HG03442 (cell line): ENCODE measurements around the gene CNN3.

Source experiments
- ATAC-seq: cut with Tn5 transposase; IDR thresholded peaks from one replicate; pipeline ENCODE4 v1.9.1; 2021; ENCODE audit warnings: mild to moderate bottlenecking, moderate library complexity; ENCODE audit not compliant: unreplicated experiment

Gene CNN3

GRCh38 chr1:94892604-94893254 lies 34.2 kb downstream of the CNN3 start:
- ATAC-seq = no peak

GRCh38 chr1:94888201-94888600 lies 38.7 kb downstream of the CNN3 start:
- no peak for ATAC-seq

GRCh38 chr1:94887603-94888171 lies 39.2 kb downstream of the CNN3 start:
- ATAC-seq = no peak

GRCh38 chr1:94887106-94887505 lies 39.8 kb downstream of the CNN3 start:
- ATAC-seq = no peak

GRCh38 chr1:94886361-94886760 lies 40.5 kb downstream of the CNN3 start:
- no peak for ATAC-seq

- no peak for ATAC-seq
Measured at GRCh38 chr1:94884507-94884906, 42.4 kb downstream of the CNN3 start.

GRCh38 chr1:94884106-94884505 lies 42.8 kb downstream of the CNN3 start:
- ATAC-seq = no peak

- ATAC-seq = no peak
Measured at GRCh38 chr1:94883691-94884090, 43.2 kb downstream of the CNN3 start.

DNA sequence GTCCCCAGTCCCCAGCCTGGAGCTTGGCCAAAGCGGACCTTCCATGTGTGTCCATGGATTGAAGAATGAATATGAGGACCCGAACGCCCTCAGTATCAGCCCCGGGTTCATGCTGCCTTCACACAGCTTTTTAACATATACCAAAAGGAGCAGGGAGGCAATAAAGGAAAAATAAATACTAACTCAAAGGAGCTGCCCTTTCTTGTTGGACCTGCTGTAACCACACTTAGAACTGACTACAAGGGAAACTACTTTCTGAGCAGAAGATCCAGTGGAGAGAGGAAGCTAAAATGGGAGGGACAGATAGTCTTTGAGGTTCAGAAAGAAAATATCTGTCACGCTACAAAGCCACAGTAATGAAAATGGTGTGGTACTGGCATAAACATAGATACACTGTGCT lies 48.6 kb downstream of the CNN3 start:
- no peak for ATAC-seq

GRCh38 chr1:94876362-94876761 lies 50.5 kb downstream of the CNN3 start:
- ATAC-seq = no peak

DNA sequence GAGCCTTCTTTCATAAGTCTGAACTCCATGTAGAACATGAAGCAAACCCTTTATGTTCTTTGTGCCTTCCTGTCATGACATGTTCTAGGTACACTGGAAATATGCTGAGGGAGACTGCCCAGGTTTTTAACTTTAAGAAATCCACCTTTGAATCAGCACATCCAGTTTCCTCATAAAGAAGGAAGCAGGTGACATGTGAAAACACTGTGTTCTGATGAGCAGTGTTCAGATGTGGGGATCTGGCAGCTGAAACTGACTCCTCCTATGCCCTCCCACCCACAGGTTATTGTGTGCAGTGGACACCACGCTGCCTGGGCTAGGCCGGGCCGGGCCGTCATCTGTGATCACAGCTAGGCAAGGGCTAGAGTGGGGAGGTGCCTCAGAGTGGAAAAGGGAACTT lies 51.1 kb downstream of the CNN3 start:
- ATAC-seq = no peak

DNA sequence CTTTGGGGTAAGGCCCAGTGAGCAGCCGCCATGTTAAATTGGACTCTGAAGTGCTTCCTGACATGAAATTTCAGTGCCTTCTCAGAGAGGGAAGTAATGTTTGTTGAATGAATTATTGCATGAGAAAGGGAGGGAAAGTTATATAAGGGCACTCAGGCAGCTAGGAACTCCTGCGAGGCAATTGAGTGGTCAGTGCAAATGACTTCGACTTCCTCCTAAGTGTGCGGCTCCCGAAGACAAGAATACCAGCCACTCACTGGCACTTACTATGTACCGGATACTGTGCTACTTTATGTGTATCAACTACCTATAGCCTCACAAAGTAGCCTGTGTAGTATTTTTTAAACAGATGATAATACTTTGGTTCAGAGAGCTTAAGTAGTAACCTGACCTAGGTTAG lies 52.5 kb downstream of the CNN3 start:
- ATAC-seq = no peak

GRCh38 chr1:94873520-94874351 lies 53.2 kb downstream of the CNN3 start:
- peak; percentile 85 for ATAC-seq

DNA sequence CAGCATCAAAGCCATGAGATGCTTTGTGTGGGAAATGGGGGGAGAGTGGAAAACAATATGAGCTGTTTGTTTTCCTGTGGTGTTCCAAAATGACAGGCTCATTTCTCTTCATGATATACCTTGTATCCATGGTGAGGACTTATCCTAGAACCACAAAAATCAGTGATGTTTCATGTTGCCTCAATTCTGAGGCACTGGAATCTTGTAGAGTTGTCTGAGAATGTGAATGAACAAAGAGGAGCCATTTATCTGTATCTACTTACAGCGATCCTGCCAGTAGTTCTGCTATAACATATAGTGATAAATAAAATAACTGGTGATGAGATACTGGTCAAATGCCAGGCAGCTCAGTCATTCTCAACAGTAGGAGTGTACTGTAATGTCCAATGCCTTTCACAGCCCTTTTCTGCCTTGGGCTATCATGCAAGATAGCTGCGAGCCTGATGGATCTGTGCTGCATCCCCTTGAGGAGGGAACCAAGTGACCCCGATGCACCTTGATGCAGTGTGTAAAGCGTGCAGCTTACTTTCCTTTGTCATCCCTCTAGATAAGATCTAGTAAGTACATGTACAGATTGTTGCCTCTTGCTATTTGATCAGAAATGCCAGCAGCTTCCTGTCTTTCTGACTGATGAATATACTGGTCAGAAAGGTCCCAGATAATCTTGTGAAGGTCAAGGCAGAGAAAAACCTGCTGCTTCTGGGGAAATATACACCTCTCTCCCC lies 54.0 kb downstream of the CNN3 start:
- ATAC-seq = no peak

DNA sequence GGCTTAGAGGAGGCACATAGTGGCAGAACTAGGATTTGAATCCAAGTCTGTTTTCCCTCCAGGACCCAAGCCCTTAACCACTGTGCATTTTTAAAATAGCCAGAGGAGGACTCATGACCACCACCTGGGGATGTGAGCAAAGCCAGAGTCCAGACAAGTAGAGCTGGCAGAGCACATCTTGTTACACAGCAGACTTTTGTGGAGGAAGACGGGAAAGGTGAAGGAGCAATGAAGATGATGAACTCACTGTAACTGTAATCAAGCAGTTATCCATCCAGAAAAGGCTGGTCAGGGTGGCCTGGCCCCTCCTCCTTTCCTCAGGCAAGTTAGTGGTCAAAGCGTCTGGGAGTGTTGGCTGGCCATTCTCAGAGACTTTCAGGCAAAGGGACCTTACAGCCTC lies 55.9 kb downstream of the CNN3 start:
- ATAC-seq = no peak

DNA sequence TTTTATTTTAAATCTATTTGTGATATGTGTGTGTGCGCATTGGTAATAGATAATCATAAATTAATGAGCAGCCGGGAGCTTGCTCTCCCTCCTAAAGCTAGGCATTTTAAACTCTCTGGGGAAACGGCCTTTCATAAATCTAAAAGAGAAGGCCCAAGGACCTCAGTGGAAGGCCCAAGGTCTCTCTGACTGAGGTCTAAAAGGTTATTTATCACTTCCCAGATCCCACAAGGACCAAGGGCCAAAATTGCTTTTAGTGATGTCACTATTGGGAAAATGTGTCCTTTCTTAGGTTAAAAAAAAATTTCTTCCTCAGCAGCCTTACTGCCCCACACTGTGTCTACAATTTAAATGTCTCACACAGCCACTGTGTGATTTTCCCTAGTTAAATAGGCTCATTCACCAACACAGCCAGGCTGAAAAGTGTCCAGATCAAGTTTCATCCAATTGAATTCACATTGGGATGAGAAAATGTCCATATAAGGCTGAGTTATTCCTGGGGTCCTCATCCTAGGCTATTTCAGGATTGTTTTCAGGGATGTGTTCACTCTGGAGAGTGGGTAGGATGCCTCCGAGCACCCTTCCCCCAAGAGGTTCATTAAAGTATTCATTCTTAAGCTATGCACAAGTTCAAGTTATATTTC lies 60.6 kb downstream of the CNN3 start:
- no peak for ATAC-seq

GRCh38 chr1:94865360-94865759 lies 61.5 kb downstream of the CNN3 start:
- ATAC-seq = no peak

DNA sequence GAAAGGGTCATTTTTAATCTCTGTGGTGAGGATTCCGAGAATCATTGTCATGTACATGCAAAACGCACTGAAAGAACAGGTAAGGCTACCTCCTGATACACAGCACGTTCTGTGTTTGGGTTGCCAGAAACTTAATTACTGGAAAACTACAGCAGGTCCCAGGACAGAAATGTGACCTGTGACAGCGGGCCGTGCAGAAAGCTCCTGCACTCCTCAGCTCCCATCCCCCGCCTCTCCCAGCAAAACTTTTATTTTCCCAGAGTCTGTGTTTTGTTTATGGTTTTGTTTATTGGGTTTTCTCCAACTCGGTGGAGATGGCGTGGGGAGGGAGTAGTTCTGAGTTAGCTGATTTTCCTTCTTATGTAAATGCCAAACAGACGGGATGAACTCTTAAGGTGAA lies 62.1 kb downstream of the CNN3 start:
- no peak for ATAC-seq

DNA sequence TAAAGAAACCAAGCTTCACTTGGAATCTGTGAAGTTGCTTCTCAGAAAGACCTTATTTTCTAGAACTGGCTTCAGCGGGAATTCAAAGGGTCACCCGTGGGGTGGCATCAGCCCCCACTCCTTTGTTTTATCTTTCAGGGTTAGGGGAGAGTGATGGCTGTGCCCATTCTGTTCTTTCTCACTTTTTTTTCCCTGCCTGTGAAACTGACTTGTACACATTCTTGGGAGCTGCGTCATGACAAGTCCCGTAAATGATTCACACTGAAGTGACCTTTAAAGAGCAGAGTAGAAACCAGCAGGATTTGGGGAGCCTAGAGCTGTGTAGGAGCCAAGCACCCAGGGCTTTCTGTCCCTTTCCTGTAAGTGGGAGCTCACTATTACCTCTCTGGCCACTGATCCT lies 63.0 kb downstream of the CNN3 start:
- no peak for ATAC-seq

DNA sequence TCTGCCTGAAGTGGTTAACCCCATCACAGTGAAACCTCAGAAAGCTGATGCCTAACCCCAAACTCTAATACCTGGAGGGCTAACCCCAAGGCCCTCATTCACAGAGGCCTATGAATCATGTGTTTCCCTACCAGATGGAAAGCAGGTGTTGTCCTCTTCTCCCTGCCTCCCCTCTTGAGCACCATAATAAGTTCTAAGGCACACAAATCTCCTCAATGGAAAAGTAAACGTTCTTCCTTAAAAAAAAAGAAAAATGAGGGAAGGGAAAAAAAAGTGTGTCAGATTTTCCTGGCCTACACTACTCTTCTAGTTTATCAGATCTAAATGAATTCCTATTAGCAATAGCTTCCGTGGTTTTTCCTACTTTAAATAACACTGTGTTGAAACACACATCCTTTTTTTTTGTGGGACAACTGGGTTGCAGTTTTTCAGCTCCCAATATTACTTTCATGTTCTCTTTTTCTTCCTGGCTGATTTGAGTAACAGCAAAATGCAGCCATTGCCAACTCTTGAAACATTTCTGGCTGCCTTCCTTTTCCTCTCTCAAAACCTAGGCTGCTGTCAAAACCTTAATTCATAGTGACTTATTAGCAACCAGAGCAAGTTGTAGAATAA lies 63.5 kb downstream of the CNN3 start:
- no peak for ATAC-seq

DNA sequence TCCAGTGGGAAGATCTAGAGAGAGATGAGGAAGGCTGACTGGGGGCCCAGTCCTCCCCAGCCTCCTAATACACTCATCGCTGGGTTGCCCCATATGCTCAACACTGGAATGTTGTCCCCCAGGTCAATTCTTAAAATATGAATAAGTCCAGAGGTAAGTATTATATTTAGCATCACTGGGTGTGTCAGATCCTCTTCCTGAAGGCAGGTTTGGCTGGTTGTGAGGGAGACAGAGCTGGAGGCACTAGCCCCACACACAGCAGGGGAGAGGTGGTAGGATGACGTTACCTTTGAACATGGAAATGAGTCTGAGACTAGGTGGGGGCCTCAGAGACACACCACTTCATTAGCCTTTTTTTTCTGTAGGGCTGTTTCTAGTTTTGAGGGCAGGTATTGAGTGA lies 64.2 kb downstream of the CNN3 start:
- no peak for ATAC-seq
